Prostate gland (tissue), 2 donors: ENCODE results near the gene HNRNPLL. TPM values are rescaled to one million over a fixed set of nuclear protein-coding genes. Genes with fewer than 3 reads are reported as not detected.
"Not testable (repeated sequence)": the region's sequence is repeated elsewhere in the genome, so short reads cannot be mapped to it uniquely, and the experiment has no call there.

Experiments
- DNase-seq: peaks from one replicate; pipeline ENCODE4 v3.0.0-alpha.2; 2019; ENCODE audit warnings: low spot score
- H3K27ac ChIP-seq, 2 donors: fragments of 200-600 bp; sonication (generic); 2 replicates each; pipeline ENCODE4 v1.5.1; 2017 to 2019
- H3K27me3 ChIP-seq: fragments of 200-600 bp; sonication (generic); replicated peaks from 2 replicates; pipeline ENCODE4 v1.5.1; 2019; ENCODE audit not compliant: insufficient read depth
- H3K36me3 ChIP-seq, 2 donors: fragments of 200-600 bp; sonication (generic); 1 replicate in 1 of 2; 2 replicates in 1 of 2; pipeline versions ENCODE4 v1.5.1 to v1.8.1; 2017 to 2019
- H3K4me1 ChIP-seq: fragments of 200-600 bp; sonication (generic); replicated peaks from 2 replicates; pipeline ENCODE4 v1.5.1; 2019
- H3K4me3 ChIP-seq, 2 donors: fragments of 200-600 bp; sonication (generic); 2 replicates each; pipeline ENCODE4 v1.5.1; 2017 to 2019
- H3K9me3 ChIP-seq: fragments of 200-600 bp; sonication (generic); 2 replicates; pipeline ENCODE4 v1.5.1; 2017
- CTCF ChIP-seq, 4 experiments: fragments of 200-600 bp in 2 of 4; fragments of 450-650 bp in 2 of 4; sonication (generic) in 2 of 4; IDR thresholded peaks; 1 replicate in 3 of 4; 2 replicates in 1 of 4; pipeline ENCODE4 v1.5.1; 2016 to 2019; ENCODE audit warnings: antibody characterized with exemption in 4 of 4, mild to moderate bottlenecking in 2 of 4, moderate library complexity in 2 of 4
- POLR2A ChIP-seq: fragments of 450-650 bp; IDR thresholded peaks from one replicate; pipeline ENCODE4 v1.6.1; 2016; ENCODE audit warnings: antibody characterized with exemption, mild to moderate bottlenecking
- POLR2AphosphoS5 ChIP-seq: sonication (generic); formaldehyde crosslinking; IDR thresholded peaks from one replicate; pipeline ENCODE4 v1.6.1; 2017; ENCODE audit warnings: antibody characterized with exemption
- WGBS: methylation state at CpG from one replicate; pipeline ENCODE4 v1.1.5; 2018; 5-methylcytosine and 5-hydroxymethylcytosine counted together
- intact Hi-C: fragments of 100-400 bp; cut with DNase I; formaldehyde crosslinking; loops from one replicate; pipeline ENCODE4 v1.14.2; 2022
- total RNA-seq, 2 donors: library from RNA; depleted of rRNA; stranded (reverse); fragments of >200 nt; gene quantifications; one replicate each; pipeline ENCODE4 v1.1.0, GENCODE V29; 2016

Gene HNRNPLL
- total RNA-seq, 2 donors from 2014 or later, result 36.1 to 63.6 TPM

- Histone ChIP-seq H3K27ac (peak overlapping the region; percentile 32 to 49), H3K4me3 (no peak overlapping the region), H3K4me1 (no peaks in the 10 kb centered on the region), H3K9me3 (no peaks in the 10 kb centered on the region), H3K36me3 (no peaks in the 10 kb centered on the region), H3K27me3 (no peaks in the 10 kb centered on the region)
- DNase-seq, result no peak
- no peak for TF ChIP-seq POLR2A
- no peak for TF ChIP-seq POLR2AphosphoS5
- no peak for TF ChIP-seq CTCF (IDR thresholded peaks at IDR 0.05)
- WGBS, result 50% methylated on average over 10 of the region's 10 CpGs
- intact Hi-C loops, result no loop called here
Measured at GRCh38 chr2:38613126-38613848, 10.6 kb upstream of the HNRNPLL start.

- no peaks in the 10 kb centered on the region for H3K9me3 ChIP-seq
- no peaks in the 10 kb centered on the region for H3K4me1 ChIP-seq
- no peak for DNase-seq
- no peaks in the 10 kb centered on the region for H3K27me3 ChIP-seq
- TF ChIP-seq POLR2AphosphoS5 (no peak), POLR2A (no peak), CTCF (IDR thresholded peaks at IDR 0.05) (no peak)
- no peak overlapping the region for H3K27ac ChIP-seq
- intact Hi-C loops, result no loop called here
- H3K4me3 ChIP-seq, result no peak overlapping the region
- 79% methylated on average over 8 of the region's 8 CpGs for WGBS
- H3K36me3 ChIP-seq, result no peaks in the 10 kb centered on the region
Measured at GRCh38 chr2:38610851-38611801, 8.4 kb upstream of the HNRNPLL start.

- 100% methylated on average over 2 of the region's 2 CpGs for WGBS
- H3K27ac ChIP-seq, H3K4me3 ChIP-seq, H3K27me3 ChIP-seq, H3K36me3 ChIP-seq, H3K9me3 ChIP-seq, DNase-seq, H3K4me1 ChIP-seq, intact Hi-C loops: not testable (repeated sequence)
Measured at GRCh38 chr2:38609246-38609645, 6.5 kb upstream of the HNRNPLL start.

DNA sequence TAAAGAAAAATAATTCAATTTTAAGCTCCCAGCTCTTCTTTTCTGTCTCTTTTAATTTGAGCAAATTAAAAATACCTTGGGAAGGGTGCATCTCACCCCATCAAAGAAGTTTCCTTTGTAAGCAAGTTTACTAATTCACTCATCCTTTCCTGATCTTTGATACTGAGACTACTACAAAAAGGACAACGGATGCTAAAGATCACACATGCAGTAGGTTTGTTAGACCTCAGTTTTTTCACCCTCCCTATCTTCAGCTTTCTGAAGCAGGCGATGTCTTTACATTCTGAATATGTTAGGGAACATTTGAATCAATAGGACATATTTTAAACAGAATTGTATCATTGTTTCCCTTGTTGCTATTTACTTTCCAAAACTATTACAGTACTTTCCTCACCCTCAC, 6.0 kb upstream of the HNRNPLL start:
- intact Hi-C loops, result no loop called here
- 91% methylated on average over 2 of the region's 2 CpGs for WGBS
- H3K4me1 ChIP-seq, result no peaks in the 10 kb centered on the region

More for the DNA sequence above, 6.0 kb upstream of the HNRNPLL start:
- Histone ChIP-seq H3K4me3 (no peak overlapping the region), H3K36me3 (no peaks in the 10 kb centered on the region), H3K9me3 (no peaks in the 10 kb centered on the region), H3K27me3 (no peaks in the 10 kb centered on the region), H3K27ac (no peak overlapping the region)
- no peak for DNase-seq
- TF ChIP-seq CTCF (IDR thresholded peaks at IDR 0.05) (no peak), POLR2A (no peak), POLR2AphosphoS5 (no peak)
